ENCODE measurements around the gene PLAU. TPM values are rescaled to one million over a fixed set of nuclear protein-coding genes. Genes with fewer than 3 reads are reported as not detected.

Gene PLAU
- total and polyA plus RNA-seq, 2 of the 4 experiments (the other 2 are of a cell fraction), result 123 to 283 TPM

GRCh38 chr10:73889014-73889413 is 21.9 kb upstream of the PLAU start:
- Histone ChIP-seq H3K23ac (ENCODE audit: low read depth, low read length) (peak overlapping the region; percentile 81; the same call in 1 of the 2 replicates), H4K20me1 (ENCODE audit: insufficient read depth, low read length) (no peaks in the 10 kb centered on the region; the same call in 1 of the 2 replicates), H2AFZ (replicated peaks; ENCODE audit: low read length, poor library complexity) (peak overlapping the region; percentile 78), H3K27me3 (ENCODE audit: control insufficient read depth, insufficient read depth, low read length) (no peaks in the 10 kb centered on the region), H3K36me3 (ENCODE audit: control insufficient read depth, insufficient read depth, low read length) (no peaks in the 10 kb centered on the region), H2AK9ac (replicated peaks; ENCODE audit: low read depth, low read length, poor library complexity) (peak overlapping the region; percentile 75), H2BK15ac (ENCODE audit: low read depth, low read length) (peak overlapping the region; percentile 87), H3K14ac (replicated peaks; ENCODE audit: low read depth, low read length) (peak overlapping the region; percentile 84), H3K79me1 (ENCODE audit: low read depth in 1 of 2, low read length in 2 of 2) (peaks cover 6 to 50% of the 10 kb centered on the region in 2 experiments; a peak in 3 of 4 replicates), H4K8ac (ENCODE audit: low read depth in 2 of 2, low read length in 2 of 2) (peak overlapping the region; percentile 85 to 86), H2BK120ac (ENCODE audit: low read depth, low read length) (peak overlapping the region; percentile 99), H3K56ac (ENCODE audit: extremely low read depth, insufficient read depth, low read length) (peak overlapping the region; percentile 58; the same call in 1 of the 2 replicates), H3K4me2 (ENCODE audit: low read depth, low read length) (peak overlapping the region; percentile 1; the same call in 1 of the 2 replicates), H3K27ac (ENCODE audit: insufficient read depth, low read length) (peak overlapping the region; percentile 73), H3K4ac (ENCODE audit: low read depth, low read length) (peak overlapping the region; percentile 99), H3K4me3 (ENCODE audit: insufficient read depth, low read depth, low read length) (no peak overlapping the region), H4K91ac (ENCODE audit: insufficient read depth, low read depth, low read length) (peak overlapping the region; percentile 89), H2BK20ac (ENCODE audit: low read depth, low read length) (peak overlapping the region; percentile 89), H3K9me3 (ENCODE audit: control insufficient read depth, insufficient read depth, low read length) (no peaks in the 10 kb centered on the region), H4K5ac (ENCODE audit: low read depth, low read length) (peak overlapping the region; percentile 76), H3K18ac (ENCODE audit: low read depth, low read length) (peak overlapping the region; percentile 85), H3K4me1 (ENCODE audit: control insufficient read depth, insufficient read depth, low read length) (peaks cover 41% of the 10 kb centered on the region), H3K9me1 (ENCODE audit: insufficient read depth, low read length) (peaks cover 30% of the 10 kb centered on the region), H3K9ac (ENCODE audit: low read depth, low read length) (peak overlapping the region; percentile 44; the same call in 1 of the 2 replicates), H2AK5ac (ENCODE audit: low read depth, low read length) (peak overlapping the region; percentile 95), H2BK5ac (ENCODE audit: low read depth, low read length, poor library complexity, severe bottlenecking) (peak overlapping the region; percentile 96)
- intact Hi-C loops (cut with micrococcal nuclease), result no loop called here
- ATAC-seq (ENCODE audit: low read depth) (no peak), DNase-seq (peak; percentile 78)
- no peak for TF ChIP-seq MAFK (IDR thresholded peaks at IDR 0.05; ENCODE audit: low read depth, low read length)
- no peak for TF ChIP-seq RAD21 (IDR thresholded peaks at IDR 0.05; ENCODE audit: low read length)
- no peak for TF ChIP-seq RFX5 (IDR thresholded peaks at IDR 0.05; ENCODE audit: low read depth, low read length)
- TF ChIP-seq BHLHE40 (IDR thresholded peaks at IDR 0.05; ENCODE audit: low read depth, low read length), result no peak
- no peak for TF ChIP-seq NFE2L2 (IDR thresholded peaks at IDR 0.05; ENCODE audit: low read depth, low read length)
- TF ChIP-seq CEBPB (IDR thresholded peaks at IDR 0.05; ENCODE audit: low read depth, low read length), result no peak
- TF ChIP-seq POLR2A (IDR thresholded peaks at IDR 0.05; ENCODE audit: low read depth, low read length), result no peak
- TF ChIP-seq ELK1 (IDR thresholded peaks at IDR 0.05; ENCODE audit: borderline replicate concordance, low read depth, low read length), result no peak
- TF ChIP-seq SMC3 (IDR thresholded peaks at IDR 0.05; ENCODE audit: low read depth, low read length), result no peak
- TF ChIP-seq USF2 (IDR thresholded peaks at IDR 0.05; ENCODE audit: low read depth, low read length), result no peak
- TF ChIP-seq MXI1 (IDR thresholded peaks at IDR 0.05; ENCODE audit: borderline replicate concordance, low read depth, low read length), result no peak
- no peak for TF ChIP-seq CTCF (conservative IDR thresholded peaks at IDR 0.05; ENCODE audit: low read depth, low read length)
- no peak for TF ChIP-seq MAZ (IDR thresholded peaks at IDR 0.05; ENCODE audit: borderline replicate concordance, low read depth, low read length)
- no peak for TF ChIP-seq CHD1 (IDR thresholded peaks at IDR 0.05; ENCODE audit: low read depth, low read length)
- TF ChIP-seq RCOR1 (IDR thresholded peaks at IDR 0.05; ENCODE audit: insufficient replicate concordance, low read length), result no peak
- TF ChIP-seq FOS (IDR thresholded peaks at IDR 0.05; ENCODE audit: low read depth, low read length), result no peak
- POLR2A ChIA-PET (ENCODE audit: unreplicated experiment), result interaction anchor here (0.6 to 4.9 kb wide), 4 partner anchors 17 to 77 kb away, joined by 3 to 34 read pairs (median 6); partner anchors contain the start of gene PLAU
- 69% methylated on average over 5 of the region's 7 CpGs; no CpG with 5 or more reads in 1 of the 2 experiments for WGBS, 2 experiments (ENCODE audit: extremely low coverage in 2 of 2, insufficient read length in 1 of 2)
- CTCF ChIA-PET, result interaction anchor here (0.9 to 5.0 kb wide), 3 partner anchors 16 to 192 kb away, joined by 5 to 38 read pairs (median 5); no protein-coding TSS in a partner anchor
- dilution Hi-C loops (cut with HindIII; ENCODE audit: low sequenced_read_pairs, unreplicated experiment), result no loop called here
- in situ Hi-C loops (cut with MboI; ENCODE audit: low sequenced_read_pairs), result loop anchor here (5.0 kb wide), 2 partner anchors 48 to 193 kb away; no protein-coding TSS in a partner anchor
- BruUV-seq (replicated peaks), result no TSS peak
